Chondrocyte (in vitro differentiated cells): ENCODE measurements around the gene MED26. TPM values are rescaled to one million over a fixed set of nuclear protein-coding genes. Genes with fewer than 3 reads are reported as not detected.

Experiments
- DNase-seq: peaks from one replicate; pipeline ENCODE4 v3.0.0; 2021; ENCODE audit warnings: mixed read lengths, low spot score
- H3K27ac Mint-ChIP-seq: one replicate; pipeline ENCODE4 v1.8.0; 2021; ENCODE audit warnings: mild to moderate bottlenecking, moderate library complexity, mixed read lengths; ENCODE audit not compliant: unreplicated experiment
- H3K27me3 Mint-ChIP-seq: 2 replicates; pipeline ENCODE4 v1.8.0; 2021; ENCODE audit warnings: low read depth, mixed read lengths
- H3K36me3 Mint-ChIP-seq: 2 replicates; pipeline ENCODE4 v1.8.0; 2021; ENCODE audit warnings: low read depth, mixed read lengths
- H3K4me1 Mint-ChIP-seq: 2 replicates; pipeline ENCODE4 v1.8.0; 2021; ENCODE audit warnings: low read depth, mild to moderate bottlenecking, mixed read lengths
- H3K4me3 Mint-ChIP-seq: one replicate; pipeline ENCODE4 v1.8.0; 2021; ENCODE audit warnings: mild to moderate bottlenecking, moderate library complexity, mixed read lengths; ENCODE audit not compliant: unreplicated experiment
- H3K9me3 Mint-ChIP-seq: 2 replicates; pipeline ENCODE4 v1.8.0; 2021; ENCODE audit warnings: low read depth, mixed read lengths
- CTCF ChIP-seq: fragments of 200-600 bp; sonication (generic); IDR thresholded peaks from 2 replicates; pipeline ENCODE4 v1.5.0; 2021; ENCODE audit warnings: antibody characterized with exemption, mild to moderate bottlenecking, moderate library complexity
- total RNA-seq: library from RNA; stranded (reverse); gene quantifications from 3 replicates; pipeline ENCODE4 v1.2.1, GENCODE V29; 2021

The MED26 gene
- total RNA-seq, 1 donor from 2014 or later = 8.7 TPM

GRCh38 chr19:16587833-16588823, 39.9 kb downstream of the MED26 start:
- Mint-ChIP-seq H3K4me1 (peaks cover 78% of the 10 kb centered on the region), H3K27ac (peak overlapping the region; percentile 41), H3K9me3 (no peaks in the 10 kb centered on the region), H3K4me3 (no peak overlapping the region), H3K27me3 (no peaks in the 10 kb centered on the region), H3K36me3 (no peaks in the 10 kb centered on the region)
- DNase-seq = no peak
- no peak for TF ChIP-seq CTCF

- peak overlapping the region; percentile 91 for H3K27ac Mint-ChIP-seq
- no peak for DNase-seq
Measured at GRCh38 chr19:16586991-16587832, 40.8 kb downstream of the MED26 start.

GRCh38 chr19:16586477-16586871, 41.5 kb downstream of the MED26 start:
- Mint-ChIP-seq H3K9me3 (no peaks in the 10 kb centered on the region), H3K4me3 (no peak overlapping the region), H3K27ac (peak overlapping the region; percentile 94), H3K4me1 (peaks cover 82% of the 10 kb centered on the region), H3K27me3 (no peaks in the 10 kb centered on the region), H3K36me3 (no peaks in the 10 kb centered on the region)
- DNase-seq = no peak
- TF ChIP-seq CTCF = no peak

More at GRCh38 chr19:16586991-16587832, 40.8 kb downstream of the MED26 start:
- TF ChIP-seq CTCF = no peak
- no peaks in the 10 kb centered on the region for H3K9me3 Mint-ChIP-seq
- no peaks in the 10 kb centered on the region for H3K27me3 Mint-ChIP-seq
- no peaks in the 10 kb centered on the region for H3K36me3 Mint-ChIP-seq
- no peak overlapping the region for H3K4me3 Mint-ChIP-seq
- H3K4me1 Mint-ChIP-seq = peaks cover 84% of the 10 kb centered on the region

GRCh38 chr19:16585808-16586476, 42.1 kb downstream of the MED26 start:
- H3K36me3 Mint-ChIP-seq = no peaks in the 10 kb centered on the region
- no peak for DNase-seq
- H3K4me3 Mint-ChIP-seq = no peak overlapping the region
- peak overlapping the region; percentile 94 for H3K27ac Mint-ChIP-seq
- H3K27me3 Mint-ChIP-seq = no peaks in the 10 kb centered on the region
- TF ChIP-seq CTCF = no peak
- no peaks in the 10 kb centered on the region for H3K9me3 Mint-ChIP-seq
- H3K4me1 Mint-ChIP-seq = peaks cover 82% of the 10 kb centered on the region
